CD14-positive monocyte (primary cell): ENCODE results near the gene ZNF318. TPM values are rescaled to one million over a fixed set of nuclear protein-coding genes. Genes with fewer than 3 reads are reported as not detected.

ENCODE experiments used
- DNase-seq, 3 donors: peaks; one replicate each; pipeline ENCODE4 v3.0.0-alpha.2; 2011 to 2022
- H2AFZ ChIP-seq: 2 replicates; pipeline ENCODE4 v1.6.0; 2012; ENCODE audit warnings: mild to moderate bottlenecking, low read depth, low read length, inconsistent platforms; ENCODE audit not compliant: insufficient read depth, poor library complexity, severe bottlenecking
- H3K27ac ChIP-seq, 2 donors: 1 replicate in 1 of 2; 2 replicates in 1 of 2; pipeline ENCODE4 v1.5.1; 2012 to 2013; ENCODE audit warnings: low read length in 2 of 2, control low read depth in 1 of 2, inconsistent platforms in 1 of 2, low read depth in 1 of 2, mild to moderate bottlenecking in 1 of 2
- H3K27me3 ChIP-seq, 2 donors: one replicate each; pipeline versions ENCODE4 v1.6.0 to v1.6.1; 2011 to 2013; ENCODE audit warnings: low read length in 2 of 2; ENCODE audit not compliant: control insufficient read depth in 2 of 2, insufficient read depth in 2 of 2
- H3K36me3 ChIP-seq, 2 donors: replicated peaks in 1 of 2; 1 replicate in 1 of 2; 2 replicates in 1 of 2; pipeline versions ENCODE4 v1.5.1 to v1.6.1; 2012 to 2013; ENCODE audit warnings: low read length in 2 of 2, control low read depth in 1 of 2, inconsistent platforms in 1 of 2, mild to moderate bottlenecking in 1 of 2; ENCODE audit not compliant: insufficient read depth in 2 of 2, control insufficient read depth in 1 of 2
- H3K4me1 ChIP-seq, 2 donors: 1 replicate in 1 of 2; 2 replicates in 1 of 2; pipeline versions ENCODE4 v1.5.1 to v1.6.1; 2012 to 2013; ENCODE audit warnings: low read length in 2 of 2, control low read depth in 1 of 2, inconsistent platforms in 1 of 2, mild to moderate bottlenecking in 1 of 2, moderate library complexity in 1 of 2; ENCODE audit not compliant: insufficient read depth in 2 of 2, control insufficient read depth in 1 of 2
- H3K4me2 ChIP-seq: replicated peaks from 2 replicates; pipeline ENCODE3; 2012; ENCODE audit warnings: low read length, moderate library complexity, mild to moderate bottlenecking; ENCODE audit not compliant: poor library complexity, severe bottlenecking; ENCODE audit errors: extremely low read depth
- H3K4me3 ChIP-seq, 3 experiments: fragments of 200-600 bp in 1 of 3; sonication (generic) in 1 of 3; replicated peaks in 1 of 3; 1 replicate in 2 of 3; 2 replicates in 1 of 3; pipeline ENCODE4 v1.5.1; 2011 to 2013; ENCODE audit warnings: low read length in 3 of 3, mild to moderate bottlenecking in 3 of 3, control low read depth in 2 of 3, low read depth in 2 of 3, inconsistent platforms in 1 of 3, moderate library complexity in 1 of 3
- H3K79me2 ChIP-seq: 2 replicates; pipeline ENCODE4 v1.6.0; 2012; ENCODE audit warnings: mild to moderate bottlenecking, control low read depth, inconsistent platforms, low read length, moderate library complexity; ENCODE audit not compliant: insufficient read depth
- H3K9ac ChIP-seq: 2 replicates; pipeline ENCODE4 v1.6.0; 2017; ENCODE audit warnings: low read length, mild to moderate bottlenecking; ENCODE audit not compliant: insufficient read depth, poor library complexity, severe bottlenecking
- H3K9me3 ChIP-seq, 2 donors: replicated peaks in 1 of 2; 1 replicate in 1 of 2; 2 replicates in 1 of 2; pipeline versions ENCODE4 v1.5.1 to v1.6.1; 2012 to 2013; ENCODE audit warnings: low read length in 2 of 2, control low read depth in 1 of 2; ENCODE audit not compliant: control insufficient read depth in 1 of 2, insufficient read depth in 1 of 2
- H4K20me1 ChIP-seq: 2 replicates; pipeline ENCODE4 v1.6.0; 2012; ENCODE audit warnings: mild to moderate bottlenecking, low read length, control low read depth, moderate library complexity; ENCODE audit not compliant: insufficient read depth
- H3K27ac Mint-ChIP-seq, 7 donors: one replicate each; pipeline ENCODE4 v1.8.0; 2020; ENCODE audit warnings: mild to moderate bottlenecking in 7 of 7, mixed read lengths in 7 of 7, moderate library complexity in 6 of 7, inconsistent platforms in 2 of 7
- H3K27me3 Mint-ChIP-seq, 3 donors: one replicate each; pipeline ENCODE4 v1.8.0; 2021 to 2022; ENCODE audit warnings: low read depth in 3 of 3, mild to moderate bottlenecking in 3 of 3, mixed read lengths in 3 of 3, moderate library complexity in 3 of 3, inconsistent platforms in 1 of 3
- H3K36me3 Mint-ChIP-seq, 2 donors: one replicate each; pipeline ENCODE4 v1.8.0; 2020; ENCODE audit warnings: mixed read lengths in 2 of 2, inconsistent platforms in 1 of 2, mild to moderate bottlenecking in 1 of 2
- H3K4me1 Mint-ChIP-seq: one replicate; pipeline ENCODE4 v1.8.0; 2020; ENCODE audit warnings: mild to moderate bottlenecking, mixed read lengths
- H3K4me3 Mint-ChIP-seq, 2 donors: one replicate each; pipeline ENCODE4 v1.8.0; 2020; ENCODE audit warnings: mild to moderate bottlenecking in 2 of 2, mixed read lengths in 2 of 2, moderate library complexity in 1 of 2
- H3K9me3 Mint-ChIP-seq, 7 donors: one replicate each; pipeline ENCODE4 v1.8.0; 2020 to 2022; ENCODE audit warnings: mixed read lengths in 7 of 7, mild to moderate bottlenecking in 6 of 7, moderate library complexity in 6 of 7, inconsistent platforms in 2 of 7
- WGBS: methylation state at CpG from one replicate; pipeline ENCODE4 v1.1.5; 2013; ENCODE audit warnings: missing lambda C conversion rate; ENCODE audit not compliant: insufficient coverage; 5-methylcytosine and 5-hydroxymethylcytosine counted together
- intact Hi-C, 2 donors: fragments of 100-400 bp; cut with micrococcal nuclease; formaldehyde crosslinking; loops; one replicate each; pipeline versions ENCODE4 v1.15.0 to v1.15.1; 2023
- polyA plus RNA-seq, 3 donors: library from polyadenylated mRNA; depleted of rRNA in 1 of 3; unstranded in 2 of 3; stranded (reverse) in 1 of 3; fragments of 300-500 nt in 2 of 3; fragments of >200 nt in 1 of 3; fragmentation: Illumina TruSeq in 2 of 3; gene quantifications; 1 replicate in 2 of 3; 2 replicates in 1 of 3; pipeline ENCODE4 v1.2.3, GENCODE V29; 2012 to 2021
- TF ChIP-seq, protein P1 (sequence below): fragments of 200-600 bp; IDR thresholded peaks from one replicate; pipeline ENCODE4 v1.8.0; 2022; ENCODE audit warnings: antibody characterized with exemption, mild to moderate bottlenecking

ZNF318 gene
- polyA plus RNA-seq, 3 donors, result 3.2 to 19.4 (median 3.6) TPM

DNA sequence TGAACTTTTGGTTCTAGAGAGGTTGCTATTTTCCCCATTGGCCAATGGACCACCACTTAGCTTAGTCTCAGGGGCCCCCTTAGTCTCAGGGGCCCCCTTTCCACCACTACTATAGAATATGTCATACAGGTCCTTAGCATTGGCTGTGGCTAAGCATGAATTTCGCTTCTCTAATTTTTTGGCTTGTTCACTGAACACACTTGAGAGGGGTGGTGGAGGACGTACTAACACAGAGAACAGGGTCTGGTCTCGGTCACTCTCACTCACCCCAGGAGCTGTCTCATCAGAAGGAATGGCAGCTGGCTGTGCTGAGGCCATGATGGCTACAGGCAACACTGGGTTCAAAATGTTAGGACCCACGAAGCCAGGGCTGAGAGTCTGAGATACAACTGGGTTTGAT lies 30.3 kb downstream of the ZNF318 start:
- Histone ChIP-seq H4K20me1 (no peaks in the 10 kb centered on the region), H3K79me2 (no peaks in the 10 kb centered on the region), H3K9me3 (no peaks in the 10 kb centered on the region), H3K36me3 (peaks cover 67 to 86% of the 10 kb centered on the region in 2 donors), H2AFZ (no peak overlapping the region), H3K27me3 (no peaks in the 10 kb centered on the region), H3K9ac (no peak overlapping the region), H3K4me3 (no peak overlapping the region), H3K4me1 (peaks cover 11 to 13% of the 10 kb centered on the region in 2 donors), H3K4me2 (no peak overlapping the region), H3K27ac (no peak overlapping the region)
- TF ChIP-seq, protein P1, sequence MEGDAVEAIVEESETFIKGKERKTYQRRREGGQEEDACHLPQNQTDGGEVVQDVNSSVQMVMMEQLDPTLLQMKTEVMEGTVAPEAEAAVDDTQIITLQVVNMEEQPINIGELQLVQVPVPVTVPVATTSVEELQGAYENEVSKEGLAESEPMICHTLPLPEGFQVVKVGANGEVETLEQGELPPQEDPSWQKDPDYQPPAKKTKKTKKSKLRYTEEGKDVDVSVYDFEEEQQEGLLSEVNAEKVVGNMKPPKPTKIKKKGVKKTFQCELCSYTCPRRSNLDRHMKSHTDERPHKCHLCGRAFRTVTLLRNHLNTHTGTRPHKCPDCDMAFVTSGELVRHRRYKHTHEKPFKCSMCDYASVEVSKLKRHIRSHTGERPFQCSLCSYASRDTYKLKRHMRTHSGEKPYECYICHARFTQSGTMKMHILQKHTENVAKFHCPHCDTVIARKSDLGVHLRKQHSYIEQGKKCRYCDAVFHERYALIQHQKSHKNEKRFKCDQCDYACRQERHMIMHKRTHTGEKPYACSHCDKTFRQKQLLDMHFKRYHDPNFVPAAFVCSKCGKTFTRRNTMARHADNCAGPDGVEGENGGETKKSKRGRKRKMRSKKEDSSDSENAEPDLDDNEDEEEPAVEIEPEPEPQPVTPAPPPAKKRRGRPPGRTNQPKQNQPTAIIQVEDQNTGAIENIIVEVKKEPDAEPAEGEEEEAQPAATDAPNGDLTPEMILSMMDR, result no peak
- WGBS, result 100% methylated on average over 2 of the region's 4 CpGs
- H3K27ac Mint-ChIP-seq, result no peak overlapping the region
- peaks cover 76 to 82% of the 10 kb centered on the region in 2 donors for H3K36me3 Mint-ChIP-seq
- intact Hi-C loops, result loop anchor here in 1 of 2 donors (5.0 kb wide), 1 partner anchor 77 kb away; no protein-coding TSS in a partner anchor
- H3K27me3 Mint-ChIP-seq, result no peaks in the 10 kb centered on the region
- DNase-seq, result no peak
- no peaks in the 10 kb centered on the region for H3K9me3 Mint-ChIP-seq
- no peak overlapping the region for H3K4me3 Mint-ChIP-seq
- peaks cover 12% of the 10 kb centered on the region for H3K4me1 Mint-ChIP-seq

DNA sequence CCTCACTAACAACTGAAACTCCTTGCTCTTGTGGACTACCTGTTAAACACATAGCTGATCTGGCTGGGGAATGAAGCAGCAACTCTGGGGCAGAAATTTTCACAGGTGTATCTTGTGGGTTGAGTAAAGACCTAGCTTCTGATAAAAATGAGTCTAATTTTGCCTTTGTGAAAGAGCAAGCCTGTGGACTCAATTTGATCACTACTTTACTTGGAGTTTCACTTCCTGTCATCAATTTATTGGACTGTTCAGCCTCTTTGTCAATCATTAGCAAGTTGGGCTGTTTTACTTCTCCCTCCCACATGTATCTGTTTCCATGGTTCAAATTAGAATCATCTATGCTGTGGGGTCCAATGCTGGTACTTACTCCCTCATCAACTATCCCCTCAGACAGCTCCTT lies 31.2 kb downstream of the ZNF318 start:
- Histone ChIP-seq H3K36me3 (peaks cover 60 to 77% of the 10 kb centered on the region in 2 donors), H3K27ac (no peak overlapping the region), H2AFZ (no peak overlapping the region), H3K79me2 (no peaks in the 10 kb centered on the region), H3K4me3 (no peak overlapping the region), H3K9ac (no peak overlapping the region), H3K27me3 (no peaks in the 10 kb centered on the region), H3K9me3 (no peaks in the 10 kb centered on the region), H3K4me1 (peaks cover 15 to 18% of the 10 kb centered on the region in 2 donors), H3K4me2 (no peak overlapping the region), H4K20me1 (no peaks in the 10 kb centered on the region)
- TF ChIP-seq, protein P1, result no peak
- no peak for DNase-seq
- Mint-ChIP-seq H3K36me3 (peaks cover 70 to 73% of the 10 kb centered on the region in 2 donors), H3K9me3 (no peaks in the 10 kb centered on the region), H3K27me3 (no peaks in the 10 kb centered on the region), H3K4me3 (no peak overlapping the region), H3K27ac (peak overlapping the region in 1 of 7 donors; percentile 16), H3K4me1 (peaks cover 15% of the 10 kb centered on the region)
- intact Hi-C loops, result loop anchor here in 1 of 2 donors (5.0 kb wide), 1 partner anchor 76 kb away; no protein-coding TSS in a partner anchor
